DMS153 treated with DMSO at 0.1 percent for 48 hours (cell line): ENCODE results near the gene C1QTNF2.
"Not testable (repeated sequence)": the region's sequence is repeated elsewhere in the genome, so short reads cannot be mapped to it uniquely, and the experiment has no call there.

Experiments
- DNase-seq: peaks from one replicate; lab custom pipeline; 2025; ENCODE audit not compliant: unreplicated experiment; lab: John Stamatoyannopoulos, UW

Gene C1QTNF2

DNA sequence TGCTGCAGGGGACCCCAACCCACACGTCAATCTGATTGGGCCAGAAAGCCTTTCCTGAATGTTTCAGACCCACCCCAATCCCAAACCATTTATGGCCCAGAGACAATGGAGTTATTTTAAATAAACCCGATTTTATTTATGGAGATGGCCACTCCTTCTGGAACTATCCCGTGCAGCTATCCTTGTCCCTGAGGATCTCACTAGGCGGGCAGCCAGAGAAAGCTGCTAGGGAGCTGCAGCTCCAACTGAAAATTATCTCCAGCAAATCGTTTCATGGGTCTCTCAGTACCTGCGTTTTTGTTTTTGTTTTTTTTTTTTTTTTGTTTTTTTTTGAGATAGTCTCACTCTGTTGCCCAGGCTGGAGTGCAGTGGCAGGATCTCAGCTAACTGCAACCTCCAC is 23.0 kb downstream of the C1QTNF2 start:
- DNase-seq, result no peak

- DNase-seq, result no peak
These were observed 27.9 kb downstream of the C1QTNF2 start for GRCh38 chr5:160342413-160342941.

DNA sequence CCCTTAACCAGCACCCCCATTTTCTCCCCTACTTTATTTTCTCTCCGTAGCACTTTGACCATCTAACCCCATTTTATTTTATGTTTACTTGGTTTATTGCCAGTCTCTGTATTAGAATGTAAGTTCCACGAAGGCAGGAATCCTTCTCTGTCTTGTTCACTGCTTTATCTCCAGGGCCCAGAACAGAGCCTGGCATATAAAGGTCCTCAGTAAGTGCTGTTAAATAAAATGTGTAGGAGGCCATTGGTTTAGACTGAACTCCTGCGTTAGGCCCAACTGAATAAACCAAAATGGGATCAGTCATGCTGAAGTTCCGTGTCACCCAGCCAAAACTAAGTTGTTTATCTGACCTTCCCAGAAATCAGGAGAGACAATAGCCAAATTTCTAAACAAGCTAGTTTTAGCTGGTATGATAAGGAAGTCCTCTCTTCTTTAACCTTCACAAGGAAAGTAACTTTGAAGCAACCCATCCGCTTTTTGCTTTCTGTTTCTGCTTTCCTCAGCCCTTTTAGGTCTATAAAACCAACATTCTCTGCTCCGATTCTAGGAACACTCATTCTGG is 29.0 kb downstream of the C1QTNF2 start:
- no peak for DNase-seq

DNA sequence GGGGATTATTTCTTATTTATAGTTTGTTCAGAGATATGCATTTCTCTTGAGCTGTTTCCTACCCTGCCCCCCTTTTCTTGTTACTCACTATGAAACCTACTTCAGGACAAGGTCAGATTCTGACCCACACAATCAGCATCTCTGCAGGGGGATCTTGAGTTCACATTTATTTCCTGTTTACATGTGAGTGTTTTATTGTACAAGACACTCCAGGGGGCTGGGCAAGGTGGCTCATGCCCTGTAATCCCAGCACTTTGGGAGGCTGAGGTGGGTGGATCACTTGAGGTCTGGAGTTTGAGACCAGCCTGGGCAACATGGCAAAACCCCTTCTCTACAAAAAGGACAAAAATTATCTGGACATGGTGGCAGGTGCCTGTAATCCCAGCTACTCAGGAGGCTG is 29.9 kb downstream of the C1QTNF2 start:
- not testable (repeated sequence) for DNase-seq

- DNase-seq, result no peak
These were observed 30.9 kb downstream of the C1QTNF2 start for GRCh38 chr5:160339406-160340130.

- DNase-seq, result not testable (repeated sequence)
These were observed 35.7 kb downstream of the C1QTNF2 start for GRCh38 chr5:160334716-160335115.

DNA sequence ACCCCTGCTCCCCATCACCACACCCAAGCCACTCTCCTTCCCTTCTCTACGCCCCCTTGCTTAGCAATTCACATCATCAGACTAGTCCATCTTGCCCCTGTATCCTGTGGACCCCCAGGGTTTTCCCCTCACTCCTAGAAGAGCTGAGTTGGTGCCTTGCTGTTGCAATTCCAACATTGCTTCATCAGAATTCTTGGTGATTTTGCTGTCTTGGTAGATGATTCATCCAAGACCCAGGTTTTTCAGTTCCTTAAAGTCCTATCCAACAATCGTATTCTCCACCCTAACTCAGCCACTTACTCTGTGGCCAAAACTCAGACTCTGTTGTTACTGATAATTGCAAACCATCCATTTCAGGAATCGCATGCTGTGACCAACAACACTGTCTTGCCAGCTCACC is 36.7 kb downstream of the C1QTNF2 start:
- no peak for DNase-seq

- no peak for DNase-seq
These were observed 40.2 kb downstream of the C1QTNF2 start for GRCh38 chr5:160330212-160330611.

- DNase-seq, result no peak
These were observed 42.6 kb downstream of the C1QTNF2 start for GRCh38 chr5:160327818-160328217.

GRCh38 chr5:160326981-160327380 is 43.4 kb downstream of the C1QTNF2 start:
- DNase-seq, result no peak

DNA sequence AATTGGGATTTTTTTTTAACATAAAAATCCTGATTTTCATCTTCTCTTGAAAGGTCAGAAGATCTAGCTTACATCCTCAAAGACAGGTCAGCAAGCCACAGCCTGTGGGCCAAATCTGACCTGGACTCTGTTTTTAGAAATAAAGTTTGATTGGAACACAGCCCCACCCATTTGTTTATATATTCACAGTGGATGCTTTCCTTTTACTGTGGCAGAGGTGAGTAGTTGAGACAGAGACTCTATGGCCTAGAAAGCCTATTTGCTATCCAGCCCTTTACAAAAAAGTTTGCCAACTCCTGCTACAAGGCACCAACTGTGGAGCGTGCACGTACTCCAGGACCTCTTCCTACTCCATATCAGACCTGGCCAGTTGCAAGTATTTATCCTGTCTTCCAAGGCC is 44.7 kb downstream of the C1QTNF2 start:
- no peak for DNase-seq

GRCh38 chr5:160324886-160325285 is 45.5 kb downstream of the C1QTNF2 start:
- DNase-seq, result no peak

DNA sequence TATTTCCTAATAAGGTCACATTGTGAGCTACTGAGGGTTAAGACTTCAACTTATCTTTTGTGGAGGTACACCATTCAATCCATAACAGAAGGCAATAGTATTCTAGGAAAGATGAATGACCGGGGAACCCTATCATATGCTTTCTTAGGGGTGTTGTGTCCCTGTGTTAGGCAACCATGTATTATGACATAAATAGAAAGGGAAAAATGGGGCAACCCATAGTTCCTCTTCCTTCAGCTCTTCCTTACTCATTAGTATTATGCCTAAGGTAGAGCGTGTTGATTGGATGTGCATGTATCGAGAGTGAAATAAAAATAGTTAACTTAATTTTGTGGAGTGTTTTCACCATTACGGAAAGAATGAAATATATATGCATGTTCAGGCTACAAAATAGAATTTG is 52.0 kb downstream of the C1QTNF2 start:
- DNase-seq, result no peak

DNA sequence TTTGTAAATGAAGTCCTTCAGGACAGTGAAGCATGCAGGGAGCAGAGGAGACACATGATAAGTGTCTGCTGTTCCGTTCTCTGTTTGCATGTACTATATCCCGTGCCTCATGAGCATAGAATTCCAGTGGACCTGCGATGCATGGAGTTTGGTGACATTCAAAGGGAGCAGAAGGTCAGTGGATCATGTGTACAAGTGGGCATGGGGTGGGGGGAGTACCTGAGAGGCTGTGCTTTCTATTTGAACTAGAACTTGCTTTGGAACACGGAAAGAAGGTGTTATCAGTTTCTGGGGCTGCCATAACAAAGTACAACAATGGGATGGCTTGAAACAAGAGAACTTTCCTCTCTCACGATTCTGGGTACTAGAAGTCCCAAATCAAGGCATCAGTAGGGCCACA is 53.0 kb downstream of the C1QTNF2 start:
- DNase-seq, result no peak

GRCh38 chr5:160315968-160316367 is 54.5 kb downstream of the C1QTNF2 start:
- DNase-seq, result peak; percentile 32

DNA sequence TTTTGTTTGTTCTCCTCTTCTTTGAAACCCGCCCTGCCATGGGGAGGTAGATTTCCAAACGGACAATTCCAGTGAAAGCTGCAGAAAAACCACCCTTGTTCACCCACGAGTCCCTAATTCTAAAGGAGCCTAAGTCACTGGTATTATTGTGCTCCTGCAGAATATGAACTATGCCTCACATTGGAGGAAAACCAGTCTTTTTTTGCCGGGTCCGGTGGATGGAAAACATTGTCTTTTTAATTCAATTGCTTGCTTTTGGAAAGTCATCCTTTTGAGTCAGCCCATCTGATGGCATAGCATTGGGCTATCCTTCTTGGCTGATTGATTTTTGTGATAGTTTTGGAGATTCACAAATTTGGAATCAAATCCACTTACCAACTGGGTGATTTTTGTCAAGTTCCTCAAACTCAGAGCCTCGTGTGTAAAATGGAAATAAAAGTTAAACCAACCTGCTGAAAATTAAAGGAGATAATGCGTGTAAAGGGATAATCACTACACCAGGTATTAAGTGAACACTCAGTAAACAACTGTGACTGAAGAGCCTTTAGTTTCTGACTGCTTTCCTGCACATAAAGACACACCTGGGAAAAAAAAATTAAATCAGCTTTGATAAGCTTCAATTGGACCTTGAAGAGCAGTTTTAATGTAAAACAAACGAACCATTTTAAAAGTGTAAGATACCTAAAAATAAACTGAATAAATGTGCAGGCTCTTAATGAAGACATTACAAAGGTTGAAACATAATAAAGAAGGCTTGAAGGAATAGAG is 57.3 kb downstream of the C1QTNF2 start:
- DNase-seq, result no peak

- peak; percentile 27 for DNase-seq
These were observed 58.1 kb downstream of the C1QTNF2 start, which contains the start of gene CCNJL for GRCh38 chr5:160312134-160312959. CCNJL (minus strand) TSS chr5:160312564; CDS start chr5:160311923, 641 bp downstream.

GRCh38 chr5:160311491-160312133 is 58.8 kb downstream of the C1QTNF2 start:
- no peak for DNase-seq

DNA sequence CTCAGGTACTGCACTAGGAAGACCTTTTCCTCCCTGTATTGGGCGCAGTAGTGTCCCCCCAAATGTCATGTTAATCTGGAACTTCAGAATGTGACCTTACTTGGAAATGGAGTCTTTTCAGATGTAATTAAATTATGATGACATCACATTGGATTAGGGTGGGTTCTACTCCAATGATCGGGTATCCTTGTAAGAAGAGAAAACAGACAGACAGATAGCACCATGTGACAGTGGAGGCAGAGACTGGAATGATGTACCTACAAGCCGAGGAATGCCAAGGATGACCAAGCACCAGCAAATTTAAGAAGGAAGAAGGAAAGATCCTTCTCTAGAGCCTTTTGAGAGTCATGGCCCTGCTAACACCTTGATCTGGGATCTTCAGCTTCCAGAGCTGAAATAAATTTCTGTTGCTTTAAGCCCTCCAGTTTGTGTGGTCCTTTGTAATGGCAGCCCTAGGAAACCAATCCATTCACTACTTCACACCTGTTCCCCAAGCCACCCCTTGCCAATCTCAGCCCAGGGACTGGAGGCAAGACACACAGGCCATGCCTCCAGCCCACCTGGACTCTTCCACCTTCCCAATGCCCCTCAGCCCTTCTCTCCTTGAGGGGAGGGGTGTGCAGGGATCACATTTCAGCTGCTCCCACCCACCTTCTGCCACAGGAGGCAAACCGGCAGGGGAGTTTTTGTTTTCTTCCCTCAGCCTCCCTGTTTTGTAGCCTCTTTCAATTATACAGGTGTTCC is 59.7 kb downstream of the C1QTNF2 start:
- DNase-seq, result no peak

GRCh38 chr5:160310140-160310539 is 60.3 kb downstream of the C1QTNF2 start:
- no peak for DNase-seq
